ENCODE results near the gene ZDHHC3.

DNA sequence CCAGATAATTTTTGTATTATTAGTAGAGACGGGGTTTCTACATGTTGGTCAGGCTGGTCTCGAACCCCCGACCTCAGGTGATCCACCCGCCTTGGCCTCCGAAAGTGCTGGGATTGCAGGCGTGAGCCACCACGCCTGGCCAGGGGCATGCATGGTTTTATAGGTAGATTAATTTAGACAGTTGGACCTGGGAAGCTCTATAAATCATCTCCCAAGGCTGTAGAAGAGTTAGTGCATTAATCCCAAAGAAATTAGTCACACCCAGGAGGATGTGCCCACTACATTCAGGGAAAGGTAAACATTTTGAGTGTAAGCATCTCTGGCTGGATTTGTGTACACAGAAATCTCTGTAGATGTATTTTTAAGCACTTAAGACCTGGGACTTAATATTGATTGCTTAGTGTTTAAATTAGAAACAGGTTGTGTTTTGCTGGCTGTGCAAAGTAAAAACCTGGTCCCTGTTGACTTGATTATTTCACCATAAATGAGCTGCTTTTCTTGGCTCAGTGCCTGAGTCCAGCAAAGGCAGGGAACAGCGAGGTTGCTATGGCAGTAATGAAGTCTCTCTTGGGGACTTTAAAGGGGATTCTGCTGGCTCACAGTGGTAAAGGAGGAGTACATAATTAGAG, 19.3 kb upstream of the ZDHHC3 start:
- TF ChIP-seq, protein P1, sequence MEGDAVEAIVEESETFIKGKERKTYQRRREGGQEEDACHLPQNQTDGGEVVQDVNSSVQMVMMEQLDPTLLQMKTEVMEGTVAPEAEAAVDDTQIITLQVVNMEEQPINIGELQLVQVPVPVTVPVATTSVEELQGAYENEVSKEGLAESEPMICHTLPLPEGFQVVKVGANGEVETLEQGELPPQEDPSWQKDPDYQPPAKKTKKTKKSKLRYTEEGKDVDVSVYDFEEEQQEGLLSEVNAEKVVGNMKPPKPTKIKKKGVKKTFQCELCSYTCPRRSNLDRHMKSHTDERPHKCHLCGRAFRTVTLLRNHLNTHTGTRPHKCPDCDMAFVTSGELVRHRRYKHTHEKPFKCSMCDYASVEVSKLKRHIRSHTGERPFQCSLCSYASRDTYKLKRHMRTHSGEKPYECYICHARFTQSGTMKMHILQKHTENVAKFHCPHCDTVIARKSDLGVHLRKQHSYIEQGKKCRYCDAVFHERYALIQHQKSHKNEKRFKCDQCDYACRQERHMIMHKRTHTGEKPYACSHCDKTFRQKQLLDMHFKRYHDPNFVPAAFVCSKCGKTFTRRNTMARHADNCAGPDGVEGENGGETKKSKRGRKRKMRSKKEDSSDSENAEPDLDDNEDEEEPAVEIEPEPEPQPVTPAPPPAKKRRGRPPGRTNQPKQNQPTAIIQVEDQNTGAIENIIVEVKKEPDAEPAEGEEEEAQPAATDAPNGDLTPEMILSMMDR (conservative IDR thresholded peaks at IDR 0.05; ENCODE audit: low read depth, low read length) = no peak
- TF ChIP-seq EZH2 (IDR thresholded peaks at IDR 0.05; ENCODE audit: low read length, unreplicated experiment) (no peak), EZH2phosphoT487 (IDR thresholded peaks at IDR 0.05; ENCODE audit: borderline replicate concordance, low read length) (no peak)

Data from PC-3 (cell line).